ENCODE data around the gene CUL9.

DNA sequence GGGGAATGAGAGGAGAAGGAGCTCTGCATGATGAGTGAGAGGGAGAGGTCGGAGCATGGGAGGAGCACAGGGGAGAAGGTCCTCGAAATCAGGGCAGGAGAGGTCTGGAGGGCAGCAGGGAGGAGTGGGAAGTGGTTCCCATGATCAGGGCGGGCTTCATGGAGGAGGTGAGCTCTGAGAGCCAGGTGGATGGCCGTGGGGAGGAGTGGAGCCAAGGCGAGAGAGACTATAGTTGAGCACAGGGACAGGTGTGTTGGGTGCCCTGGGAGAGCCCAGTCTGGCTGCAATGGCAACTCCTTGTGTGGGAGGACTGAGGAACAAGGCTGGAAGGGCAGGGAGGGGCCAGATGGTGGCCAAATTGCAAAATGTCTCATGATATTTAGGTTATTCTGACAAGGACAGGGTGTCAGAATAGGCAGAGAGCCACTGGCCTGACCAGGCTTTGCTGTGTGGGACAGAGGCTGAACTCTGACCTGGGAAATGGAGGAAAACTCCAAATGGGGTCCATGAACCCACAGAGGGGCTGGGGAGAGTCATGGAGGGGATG lies 82.7 kb downstream of the CUL9 start:
- no peak for TF ChIP-seq CTCF (IDR thresholded peaks at IDR 0.05; ENCODE audit: low read length)
- TF ChIP-seq EZH2 (IDR thresholded peaks at IDR 0.05; ENCODE audit: borderline replicate concordance, low read length): no peak
